ENCODE measurements around the gene SSH2. TPM values are rescaled to one million over a fixed set of nuclear protein-coding genes. Genes with fewer than 3 reads are reported as not detected.
A peak's percentile ranks its signal among the peaks of the same experiment; 100 is the strongest.

Gene SSH2
- total RNA-seq, 1 donor from 2014 or later = 39.1 TPM

- DNase-seq (ENCODE audit: low spot score) = no peak
Measured at GRCh38 chr17:29614349-29615047, 315.5 kb downstream of the SSH2 start.

GRCh38 chr17:29613856-29614255 is 316.2 kb downstream of the SSH2 start:
- no peak for DNase-seq (ENCODE audit: low spot score)

- peak; percentile 98 for DNase-seq (ENCODE audit: low spot score)
Measured at GRCh38 chr17:29613352-29613837, 316.6 kb downstream of the SSH2 start.

GRCh38 chr17:29612404-29613280 is 317.4 kb downstream of the SSH2 start:
- no peak for DNase-seq (ENCODE audit: low spot score)

- no peak for DNase-seq (ENCODE audit: low spot score)
Measured at GRCh38 chr17:29612094-29612403, 318.0 kb downstream of the SSH2 start.

- no peak for DNase-seq (ENCODE audit: low spot score)
Measured at GRCh38 chr17:29611351-29612093, 318.5 kb downstream of the SSH2 start.

GRCh38 chr17:29610395-29610794 is 319.6 kb downstream of the SSH2 start:
- DNase-seq (ENCODE audit: low spot score) = no peak

- no peak for DNase-seq (ENCODE audit: low spot score)
Measured at GRCh38 chr17:29608986-29609385, 321.0 kb downstream of the SSH2 start.

- DNase-seq (ENCODE audit: low spot score) = no peak
Measured at GRCh38 chr17:29607557-29608195, 322.4 kb downstream of the SSH2 start.

- DNase-seq (ENCODE audit: low spot score) = no peak
Measured at GRCh38 chr17:29603109-29603674, 326.8 kb downstream of the SSH2 start.

- no peak for DNase-seq (ENCODE audit: low spot score)
Measured at GRCh38 chr17:29597361-29598172, 332.5 kb downstream of the SSH2 start.

GRCh38 chr17:29596811-29597210 is 333.2 kb downstream of the SSH2 start:
- DNase-seq (ENCODE audit: low spot score) = no peak

- DNase-seq (ENCODE audit: low spot score) = no peak
Measured at GRCh38 chr17:29595943-29596774, 333.9 kb downstream of the SSH2 start.

- no peak for DNase-seq (ENCODE audit: low spot score)
Measured at GRCh38 chr17:29595107-29595942, 334.7 kb downstream of the SSH2 start.

- DNase-seq (ENCODE audit: low spot score) = no peak
Measured at GRCh38 chr17:29594519-29595090, 335.4 kb downstream of the SSH2 start.

- no peak for DNase-seq (ENCODE audit: low spot score)
Measured at GRCh38 chr17:29593591-29594518, 336.2 kb downstream of the SSH2 start.

Data from mesenteric fat pad (tissue), 1 donor.